ENCODE measurements around the gene MS4A12.
"Not testable (repeated sequence)": the region's sequence is repeated elsewhere in the genome, so short reads cannot be mapped to it uniquely, and the experiment has no call there.

The MS4A12 gene

GRCh38 chr11:60509609-60510008, 17.0 kb downstream of the MS4A12 start:
- DNase-seq: not testable (repeated sequence)

GRCh38 chr11:60510209-60510608, 17.6 kb downstream of the MS4A12 start:
- in situ Hi-C loops (cut with HindIII; ENCODE audit: low pct_ligation_motif_present, low pct_unique_long_range_greater_than_20kb, low sequenced_read_pairs); DNase-seq: not testable (repeated sequence)

More at GRCh38 chr11:60509609-60510008, 17.0 kb downstream of the MS4A12 start:
- in situ Hi-C loops (cut with HindIII; ENCODE audit: low pct_ligation_motif_present, low pct_unique_long_range_greater_than_20kb, low sequenced_read_pairs): not testable (repeated sequence)

DNA sequence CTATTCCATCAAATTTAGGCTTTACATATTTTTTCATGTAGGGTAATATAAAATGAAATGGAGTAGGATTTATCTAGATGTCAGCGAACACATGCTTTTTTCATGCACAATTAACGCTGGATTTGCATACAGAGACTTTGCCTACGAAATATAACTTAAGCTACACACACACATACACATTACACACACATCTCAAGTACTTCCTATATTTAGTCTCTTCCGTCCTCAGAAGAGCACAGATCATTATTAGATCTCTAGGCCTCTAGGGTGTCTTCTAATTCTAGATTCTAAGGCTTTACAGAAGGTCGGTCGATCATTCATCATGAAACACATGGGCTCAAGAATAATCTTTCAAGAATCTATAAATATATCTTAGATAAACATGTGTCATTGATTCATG, 18.8 kb downstream of the MS4A12 start:
- DNase-seq: no peak
- in situ Hi-C loops (cut with HindIII; ENCODE audit: low pct_ligation_motif_present, low pct_unique_long_range_greater_than_20kb, low sequenced_read_pairs): no loop called here

GRCh38 chr11:60512651-60513225, 20.2 kb downstream of the MS4A12 start:
- DNase-seq: no peak
- in situ Hi-C loops (cut with HindIII; ENCODE audit: low pct_ligation_motif_present, low pct_unique_long_range_greater_than_20kb, low sequenced_read_pairs): no loop called here

- in situ Hi-C loops (cut with HindIII; ENCODE audit: low pct_ligation_motif_present, low pct_unique_long_range_greater_than_20kb, low sequenced_read_pairs): no loop called here
- DNase-seq: no peak
Observed at GRCh38 chr11:60513496-60514460, 21.2 kb downstream of the MS4A12 start.

DNA sequence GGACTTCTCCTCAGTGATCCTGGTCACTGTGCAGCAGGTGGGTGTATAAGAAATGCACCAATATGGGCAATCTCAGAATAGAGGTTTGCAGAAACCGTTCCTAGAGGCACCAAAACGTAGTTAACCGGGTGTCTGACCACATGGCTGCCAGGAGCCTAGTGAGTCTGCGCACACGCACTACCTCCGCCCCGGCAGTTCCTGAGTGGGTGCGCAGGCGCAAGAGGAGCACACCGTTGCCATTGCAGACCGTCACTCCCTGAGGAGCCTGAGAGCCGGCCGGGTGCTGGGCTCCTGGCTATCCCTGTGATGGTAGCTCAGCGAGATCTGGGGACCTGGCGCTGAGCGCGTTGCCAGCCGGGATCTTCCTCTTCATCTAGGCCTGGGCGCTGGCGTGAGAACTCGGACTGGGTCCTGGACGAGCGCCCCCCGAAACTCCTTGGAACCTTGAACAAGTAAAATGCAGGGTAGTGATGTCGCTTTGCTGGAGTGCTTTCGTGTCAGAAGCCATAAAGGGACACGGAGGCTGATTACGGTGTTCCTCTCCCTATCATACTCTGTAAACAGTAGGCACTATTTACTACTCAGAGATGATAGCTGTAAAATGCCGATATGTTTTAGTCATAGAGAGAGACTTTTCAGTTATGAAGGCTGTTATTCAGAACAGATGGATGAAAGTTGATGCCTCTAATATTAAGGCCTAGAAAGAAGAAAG, 22.7 kb downstream of the MS4A12 start, which contains the start of gene MS4A13:
MS4A13 (plus strand) TSS at position 249 of the 712 bp plus-strand sequence. CDS start 2,692 bp downstream, outside the sequence.
- in situ Hi-C loops (cut with HindIII; ENCODE audit: low pct_ligation_motif_present, low pct_unique_long_range_greater_than_20kb, low sequenced_read_pairs): no loop called here
- DNase-seq: no peak

DNA sequence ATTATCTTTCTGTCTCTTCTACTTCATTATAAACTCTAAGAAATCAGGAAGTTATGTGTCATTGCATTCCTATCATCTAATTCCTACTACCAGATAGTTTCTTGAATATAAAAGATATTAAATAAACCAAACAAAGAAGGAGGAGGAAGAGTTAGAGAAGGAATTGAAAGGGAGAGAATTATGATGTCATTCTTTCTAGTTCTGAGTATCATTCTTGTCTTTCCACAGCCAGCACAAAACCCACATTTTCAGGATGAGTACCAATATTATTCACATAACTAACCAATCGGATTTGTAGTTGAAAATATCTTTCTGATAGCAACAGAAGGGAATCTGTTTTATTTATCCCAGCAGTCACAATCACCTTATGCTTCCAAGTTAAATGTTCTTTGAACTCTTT, 35.9 kb downstream of the MS4A12 start:
- DNase-seq: no peak
- in situ Hi-C loops (cut with HindIII; ENCODE audit: low pct_ligation_motif_present, low pct_unique_long_range_greater_than_20kb, low sequenced_read_pairs): no loop called here

DNA sequence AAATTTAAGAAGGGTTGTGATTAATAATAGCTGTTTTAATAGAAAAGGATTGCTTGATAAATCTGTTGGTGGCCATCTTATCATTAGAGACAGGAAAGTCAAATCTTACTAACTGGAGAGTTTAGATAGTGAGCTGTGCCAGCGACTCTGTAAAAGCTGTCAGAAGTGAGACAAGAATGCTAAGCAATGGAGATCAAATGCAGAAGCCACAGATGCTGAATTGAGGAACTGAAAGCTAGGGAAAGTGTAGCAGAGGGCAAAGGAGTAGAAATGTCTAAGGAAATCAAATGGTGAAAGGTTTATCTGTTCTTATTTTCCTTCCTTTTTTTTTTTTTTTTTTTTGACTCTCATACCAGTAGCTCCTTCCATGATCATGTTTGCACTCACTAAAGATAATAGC, 36.4 kb downstream of the MS4A12 start:
- DNase-seq: no peak

GRCh38 chr11:60530454-60531100, 38.0 kb downstream of the MS4A12 start:
- in situ Hi-C loops (cut with HindIII; ENCODE audit: low pct_ligation_motif_present, low pct_unique_long_range_greater_than_20kb, low sequenced_read_pairs): no loop called here
- no peak for DNase-seq

More for the DNA sequence above, 36.4 kb downstream of the MS4A12 start:
- in situ Hi-C loops (cut with HindIII; ENCODE audit: low pct_ligation_motif_present, low pct_unique_long_range_greater_than_20kb, low sequenced_read_pairs): no loop called here

GRCh38 chr11:60532383-60532782, 39.8 kb downstream of the MS4A12 start:
- DNase-seq; in situ Hi-C loops (cut with HindIII; ENCODE audit: low pct_ligation_motif_present, low pct_unique_long_range_greater_than_20kb, low sequenced_read_pairs): not testable (repeated sequence)

DNA sequence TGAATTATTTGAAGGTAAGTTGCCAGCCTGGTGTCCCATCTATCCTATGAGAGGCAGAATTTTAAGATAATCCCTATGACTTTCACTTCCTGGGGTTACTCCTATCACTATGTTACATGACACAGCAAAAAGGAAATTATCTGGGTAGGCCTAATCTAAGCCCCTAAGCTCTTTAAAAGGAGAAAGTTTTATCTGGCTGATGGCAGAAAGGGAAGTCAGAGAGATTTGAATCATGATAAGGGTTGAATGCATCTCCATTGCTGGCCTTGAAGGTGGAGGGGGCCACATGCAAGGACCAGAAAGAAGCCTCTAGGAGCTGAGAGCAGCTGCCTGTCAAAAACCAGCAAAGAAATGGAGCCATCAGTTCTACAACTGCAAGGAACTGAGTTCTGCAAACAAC, 46.0 kb downstream of the MS4A12 start:
- in situ Hi-C loops (cut with HindIII; ENCODE audit: low pct_ligation_motif_present, low pct_unique_long_range_greater_than_20kb, low sequenced_read_pairs); DNase-seq: not testable (repeated sequence)

DNA sequence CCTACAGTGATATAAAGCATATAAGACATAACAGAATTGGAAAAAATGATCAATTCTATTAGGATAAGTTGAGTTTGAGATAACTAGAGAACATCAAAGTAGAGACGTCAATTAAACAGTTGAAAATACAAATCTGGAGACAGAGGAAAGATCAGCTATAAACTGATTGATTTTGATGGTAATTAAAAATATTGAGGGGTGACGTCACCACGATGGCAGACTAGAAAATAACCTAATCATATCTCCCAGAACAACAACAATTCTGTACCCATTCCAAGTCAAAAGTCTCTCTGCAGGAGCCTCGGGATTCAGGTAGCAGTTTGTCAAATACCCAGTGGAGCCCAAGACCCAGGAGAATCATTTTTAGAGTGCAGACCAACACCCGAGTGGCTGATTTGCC, 51.5 kb downstream of the MS4A12 start:
- in situ Hi-C loops (cut with HindIII; ENCODE audit: low pct_ligation_motif_present, low pct_unique_long_range_greater_than_20kb, low sequenced_read_pairs): no loop called here
- no peak for DNase-seq

All from ACHN (cell line).